Mucosa of descending colon (tissue), 3 donors: ENCODE results near the gene OR8A1. TPM values are rescaled to one million over a fixed set of nuclear protein-coding genes. Genes with fewer than 3 reads are reported as not detected.
A peak's percentile ranks its signal among the peaks of the same experiment; 100 is the strongest.

Source experiments
- ATAC-seq: fragments of 200-7000 bp; cut with Tn5 transposase; one replicate; pipeline ENCODE4 v1.9.1; 2020; ENCODE audit warnings: mild to moderate bottlenecking, moderate library complexity
- DNase-seq, 3 donors: peaks; one replicate each; pipeline ENCODE4 v3.0.0-alpha.2; 2020
- H3K36me3 ChIP-seq: fragments of 200-600 bp; one replicate; pipeline ENCODE4 v1.8.0; 2021; ENCODE audit warnings: low read depth, mild to moderate bottlenecking
- H3K4me1 ChIP-seq: fragments of 200-600 bp; one replicate; pipeline ENCODE4 v1.8.0; 2021; ENCODE audit warnings: low read depth, mild to moderate bottlenecking
- H3K4me3 ChIP-seq: fragments of 200-600 bp; one replicate; pipeline ENCODE4 v1.8.0; 2021; ENCODE audit warnings: mild to moderate bottlenecking
- H3K9me3 ChIP-seq: fragments of 200-600 bp; one replicate; pipeline ENCODE4 v1.8.0; 2021; ENCODE audit warnings: mild to moderate bottlenecking
- CTCF ChIP-seq: fragments of 200-600 bp; IDR thresholded peaks from one replicate; pipeline ENCODE4 v1.8.0; 2022; ENCODE audit warnings: antibody characterized with exemption, mild to moderate bottlenecking
- intact Hi-C, 2 donors: fragments of 100-400 bp; cut with DNase I in 1 of 2; cut with micrococcal nuclease in 1 of 2; formaldehyde crosslinking; loops; one replicate each; pipeline versions ENCODE4 v1.11.0 to v1.11.1; 2022; cut with DNase I, micrococcal nuclease
- total RNA-seq, 3 donors: library from RNA; stranded (reverse); fragmentation: NEBNext Ultra II Directional in 2 of 3; extraction: Animal tissue kit (Norgen Biotek cat#: 25700) in 2 of 3; gene quantifications; one replicate each; pipeline versions ENCODE4 v1.2.1 to v1.2.4, GENCODE V29; 2021 to 2023
- donor health status: DM: no; HTN: no; CAD: no; lungs with moderate emphysema.
- donor health status: DM: no; HTN: no; CAD: no.
- donor health status: DM: no; HTN: yes; CAD: no.

OR8A1 gene
- total RNA-seq, 3 donors from 2014 or later: not detected

GRCh38 chr11:124538019-124538418 lies 31.8 kb upstream of the OR8A1 start:
- no peaks in the 10 kb centered on the region for H3K36me3 ChIP-seq
- intact Hi-C loops: no loop called here
- H3K4me3 ChIP-seq: no peak overlapping the region
- H3K4me1 ChIP-seq: no peaks in the 10 kb centered on the region
- no peaks in the 10 kb centered on the region for H3K9me3 ChIP-seq
- peak in 1 of 3 donors; percentile 8 for DNase-seq
- no peak for TF ChIP-seq CTCF
- no peak for ATAC-seq

GRCh38 chr11:124541204-124541603 lies 28.6 kb upstream of the OR8A1 start:
- intact Hi-C loops: no loop called here
- DNase-seq (no peak), ATAC-seq (no peak)
- Histone ChIP-seq H3K4me1 (no peaks in the 10 kb centered on the region), H3K9me3 (no peaks in the 10 kb centered on the region), H3K36me3 (no peaks in the 10 kb centered on the region), H3K4me3 (no peak overlapping the region)
- TF ChIP-seq CTCF: no peak

- no peak for ATAC-seq
- Histone ChIP-seq H3K36me3 (no peaks in the 10 kb centered on the region), H3K4me3 (no peak overlapping the region), H3K9me3 (no peaks in the 10 kb centered on the region), H3K4me1 (no peaks in the 10 kb centered on the region)
- intact Hi-C loops: no loop called here
- no peak for DNase-seq
- TF ChIP-seq CTCF: no peak
Measured at GRCh38 chr11:124543145-124543544, 26.7 kb upstream of the OR8A1 start.

- no peak for TF ChIP-seq CTCF
- DNase-seq (no peak), ATAC-seq (no peak)
- no peaks in the 10 kb centered on the region for H3K36me3 ChIP-seq
- H3K9me3 ChIP-seq: no peaks in the 10 kb centered on the region
- H3K4me3 ChIP-seq: no peak within 1 kb of the TSS
- intact Hi-C loops: no loop called here
- no peaks in the 10 kb centered on the region for H3K4me1 ChIP-seq
Measured at GRCh38 chr11:124543554-124543953, 26.2 kb upstream of the OR8A1 start, which contains the start of gene OR8B12. Gene OR8B12, minus strand, starts transcription at chr11:124543654. Its CDS starts 0 bp downstream, at chr11:124543654.

- no peak for ATAC-seq
- no peaks in the 10 kb centered on the region for H3K4me1 ChIP-seq
- no peak overlapping the region for H3K4me3 ChIP-seq
- no peaks in the 10 kb centered on the region for H3K9me3 ChIP-seq
- TF ChIP-seq CTCF: no peak
- no peak for DNase-seq
- H3K36me3 ChIP-seq: no peaks in the 10 kb centered on the region
- intact Hi-C loops: no loop called here
Measured at GRCh38 chr11:124551189-124551588, 18.6 kb upstream of the OR8A1 start.

GRCh38 chr11:124551987-124552386 lies 17.8 kb upstream of the OR8A1 start:
- no peaks in the 10 kb centered on the region for H3K9me3 ChIP-seq
- H3K4me3 ChIP-seq: no peak overlapping the region
- no peaks in the 10 kb centered on the region for H3K36me3 ChIP-seq
- TF ChIP-seq CTCF: no peak
- DNase-seq (no peak), ATAC-seq (no peak)
- intact Hi-C loops: no loop called here
- H3K4me1 ChIP-seq: no peaks in the 10 kb centered on the region
